PC-3 (cell line): ENCODE measurements around the gene HCFC1R1.

Source experiments
- CTCF ChIP-seq: fragments of 300-600 bp; sonication (generic); conservative IDR thresholded peaks from 2 replicates; pipeline ENCODE4 v1.5.1; 2017; ENCODE audit warnings: antibody characterized with exemption, low read depth, mild to moderate bottlenecking, low read length
- EZH2 ChIP-seq: fragments of 300-600 bp; sonication (generic); IDR thresholded peaks from one replicate; pipeline ENCODE4 v1.6.1; 2017; ENCODE audit warnings: antibody characterized with exemption, mild to moderate bottlenecking, low read length; ENCODE audit not compliant: unreplicated experiment
- EZH2phosphoT487 ChIP-seq: fragments of 300-600 bp; sonication (generic); IDR thresholded peaks from 2 replicates; pipeline ENCODE4 v1.6.1; 2018; ENCODE audit warnings: mild to moderate bottlenecking, antibody characterized with exemption, low read length, borderline replicate concordance

- TF ChIP-seq EZH2 (no peak), CTCF (no peak), EZH2phosphoT487 (no peak)
Measured at GRCh38 chr16:2981899-2982250, 41.9 kb downstream of the HCFC1R1 start.
